IMR-90 (cell line): ENCODE results near the gene CD68. TPM values are rescaled to one million over a fixed set of nuclear protein-coding genes. Genes with fewer than 3 reads are reported as not detected.

Source experiments
- ATAC-seq: fragments of 200-7000 bp; cut with Tn5 transposase; 2 replicates; pipeline ENCODE4 v1.9.1; 2020; ENCODE audit warnings: low read depth, mild to moderate bottlenecking, moderate library complexity
- BruUV-seq: library from RNA; stranded (reverse); fragments of 400-500 nt; replicated peaks from 2 replicates; lab custom pipeline; 2021; lab: Mats Ljungman, UMichigan
- CTCF ChIA-PET: fragments of 300-600 bp; formaldehyde crosslinking; extraction: SDS; loops from one replicate; lab custom pipeline; 2021; ENCODE audit warnings: antibody characterized with exemption; lab: Yijun Ruan, JAX
- POLR2A ChIA-PET: fragments of 300-600 bp; sonication (Branson Sonifier 250); formaldehyde crosslinking; loops from one replicate; lab custom pipeline; 2022; ENCODE audit warnings: antibody characterized with exemption; ENCODE audit not compliant: unreplicated experiment; lab: Charles Lee
- DNase-seq: peaks from one replicate; pipeline ENCODE4 v3.0.0; 2013
- H2AFZ ChIP-seq: replicated peaks from 2 replicates; pipeline ENCODE3; 2013; ENCODE audit warnings: low read length, mild to moderate bottlenecking; ENCODE audit not compliant: poor library complexity
- H2AK5ac ChIP-seq: 2 replicates; pipeline ENCODE4 v1.6.1; 2013; ENCODE audit warnings: low read depth, low read length, inconsistent platforms
- H2AK9ac ChIP-seq: replicated peaks from 2 replicates; pipeline ENCODE3; 2013; ENCODE audit warnings: mild to moderate bottlenecking, low read depth, low read length, moderate library complexity; ENCODE audit not compliant: poor library complexity
- H2BK120ac ChIP-seq: 2 replicates; pipeline ENCODE4 v1.6.1; 2013; ENCODE audit warnings: low read depth, low read length, inconsistent platforms
- H2BK15ac ChIP-seq: 3 replicates; pipeline ENCODE4 v1.6.1; 2013; ENCODE audit warnings: low read depth, low read length, inconsistent platforms
- H2BK20ac ChIP-seq: 2 replicates; pipeline ENCODE4 v1.6.1; 2013; ENCODE audit warnings: low read depth, mild to moderate bottlenecking, inconsistent platforms, low read length, moderate library complexity
- H2BK5ac ChIP-seq: 2 replicates; pipeline ENCODE4 v1.6.1; 2013; ENCODE audit warnings: mild to moderate bottlenecking, low read depth, low read length, inconsistent platforms; ENCODE audit not compliant: poor library complexity, severe bottlenecking
- H3K14ac ChIP-seq: replicated peaks from 2 replicates; pipeline ENCODE4 v1.6.1; 2013; ENCODE audit warnings: low read depth, low read length, inconsistent platforms
- H3K18ac ChIP-seq: 2 replicates; pipeline ENCODE4 v1.6.1; 2013; ENCODE audit warnings: low read depth, low read length, control low read depth
- H3K23ac ChIP-seq: 2 replicates; pipeline ENCODE4 v1.6.1; 2013; ENCODE audit warnings: low read depth, low read length, inconsistent platforms
- H3K27ac ChIP-seq: 2 replicates; pipeline ENCODE4 v1.5.1; 2013; ENCODE audit warnings: mild to moderate bottlenecking, control low read depth, low read length; ENCODE audit not compliant: insufficient read depth
- H3K27me3 ChIP-seq: 2 replicates; pipeline ENCODE4 v1.6.1; 2013; ENCODE audit warnings: low read length; ENCODE audit not compliant: control insufficient read depth, insufficient read depth
- H3K36me3 ChIP-seq: 2 replicates; pipeline ENCODE4 v1.6.1; 2013; ENCODE audit warnings: low read length, mixed read lengths; ENCODE audit not compliant: control insufficient read depth, insufficient read depth
- H3K4ac ChIP-seq: 2 replicates; pipeline ENCODE4 v1.6.1; 2013; ENCODE audit warnings: low read depth, low read length, inconsistent platforms
- H3K4me1 ChIP-seq: 2 replicates; pipeline ENCODE4 v1.6.1; 2013; ENCODE audit warnings: low read length, mixed read lengths; ENCODE audit not compliant: control insufficient read depth, insufficient read depth
- H3K4me2 ChIP-seq: 2 replicates; pipeline ENCODE4 v1.6.1; 2013; ENCODE audit warnings: low read depth, mild to moderate bottlenecking, control low read depth, low read length, moderate library complexity
- H3K4me3 ChIP-seq: 2 replicates; pipeline ENCODE4 v1.5.1; 2013; ENCODE audit warnings: low read depth, mild to moderate bottlenecking, control low read depth, low read length, moderate library complexity; ENCODE audit not compliant: insufficient read depth
- H3K56ac ChIP-seq: 2 replicates; pipeline ENCODE4 v1.6.1; 2013; ENCODE audit warnings: low read length, inconsistent platforms; ENCODE audit not compliant: insufficient read depth; ENCODE audit errors: extremely low read depth
- H3K79me1 ChIP-seq, 2 experiments: 2 replicates each; pipeline ENCODE4 v1.6.1; 2013; ENCODE audit warnings: low read length in 2 of 2, inconsistent platforms in 1 of 2, low read depth in 1 of 2
- H3K9ac ChIP-seq: 2 replicates; pipeline ENCODE4 v1.6.1; 2013; ENCODE audit warnings: low read depth, low read length, control low read depth
- H3K9me1 ChIP-seq: 2 replicates; pipeline ENCODE4 v1.6.1; 2013; ENCODE audit warnings: low read length, inconsistent platforms; ENCODE audit not compliant: insufficient read depth
- H3K9me3 ChIP-seq: 2 replicates; pipeline ENCODE4 v1.6.1; 2013; ENCODE audit warnings: low read length; ENCODE audit not compliant: control insufficient read depth, insufficient read depth
- H4K20me1 ChIP-seq: 2 replicates; pipeline ENCODE4 v1.6.1; 2013; ENCODE audit warnings: low read length, inconsistent platforms; ENCODE audit not compliant: insufficient read depth
- H4K5ac ChIP-seq: 2 replicates; pipeline ENCODE4 v1.6.1; 2013; ENCODE audit warnings: mild to moderate bottlenecking, low read depth, low read length, control low read depth
- H4K8ac ChIP-seq, 2 experiments: 2 replicates each; pipeline ENCODE4 v1.6.1; 2013; ENCODE audit warnings: low read depth in 2 of 2, low read length in 2 of 2, control low read depth in 1 of 2, inconsistent platforms in 1 of 2
- H4K91ac ChIP-seq: 2 replicates; pipeline ENCODE4 v1.6.1; 2013; ENCODE audit warnings: low read depth, low read length, inconsistent platforms; ENCODE audit not compliant: insufficient read depth
- BHLHE40 ChIP-seq: fragments of 150-350 bp; IDR thresholded peaks from 2 replicates; pipeline ENCODE4 v1.6.1; 2016; ENCODE audit warnings: mild to moderate bottlenecking, low read depth, low read length
- CHD1 ChIP-seq: IDR thresholded peaks from 2 replicates; pipeline ENCODE4 v1.6.1; 2012; ENCODE audit warnings: low read depth, low read length, improper control_type of control experiment
- ELK1 ChIP-seq: fragments of 150-350 bp; IDR thresholded peaks from 2 replicates; pipeline ENCODE4 v1.6.1; 2016; ENCODE audit warnings: low read depth, mild to moderate bottlenecking, low read length, moderate library complexity, borderline replicate concordance
- FOS ChIP-seq: fragments of 150-350 bp; IDR thresholded peaks from 2 replicates; pipeline ENCODE4 v1.6.1; 2016; ENCODE audit warnings: low read depth, low read length
- MAFK ChIP-seq: IDR thresholded peaks from 2 replicates; pipeline ENCODE4 v1.6.1; 2012; ENCODE audit warnings: low read depth, low read length, improper control_type of control experiment
- MAZ ChIP-seq: IDR thresholded peaks from 2 replicates; pipeline ENCODE4 v1.6.1; 2012; ENCODE audit warnings: low read depth, mild to moderate bottlenecking, low read length, improper control_type of control experiment, moderate library complexity, borderline replicate concordance
- MXI1 ChIP-seq: IDR thresholded peaks from 2 replicates; pipeline ENCODE4 v1.6.1; 2012; ENCODE audit warnings: low read depth, mild to moderate bottlenecking, low read length, moderate library complexity, borderline replicate concordance
- NFE2L2 ChIP-seq: fragments of 150-350 bp; IDR thresholded peaks from 2 replicates; pipeline ENCODE4 v1.6.1; 2016; ENCODE audit warnings: low read depth, mild to moderate bottlenecking, low read length
- POLR2A ChIP-seq: IDR thresholded peaks from 2 replicates; pipeline ENCODE4 v1.6.1; 2012; ENCODE audit warnings: mild to moderate bottlenecking, low read depth, low read length
- RAD21 ChIP-seq: IDR thresholded peaks from 2 replicates; pipeline ENCODE4 v1.6.1; 2012; ENCODE audit warnings: low read length, improper control_type of control experiment
- RCOR1 ChIP-seq: IDR thresholded peaks from 2 replicates; pipeline ENCODE4 v1.6.1; 2012; ENCODE audit warnings: mild to moderate bottlenecking, low read length, improper control_type of control experiment; ENCODE audit not compliant: insufficient replicate concordance
- RFX5 ChIP-seq: IDR thresholded peaks from 2 replicates; pipeline ENCODE4 v1.8.0; 2012; ENCODE audit warnings: low read depth, mild to moderate bottlenecking, low read length, moderate library complexity
- SMC3 ChIP-seq: fragments of 150-350 bp; IDR thresholded peaks from 2 replicates; pipeline ENCODE4 v1.6.1; 2016; ENCODE audit warnings: low read depth, mild to moderate bottlenecking, antibody characterized with exemption, low read length, moderate library complexity
- USF2 ChIP-seq: fragments of 150-350 bp; IDR thresholded peaks from 2 replicates; pipeline ENCODE4 v1.6.1; 2017; ENCODE audit warnings: mild to moderate bottlenecking, antibody characterized with exemption, low read length, low read depth
- WGBS, 2 experiments: methylation state at CpG; one replicate each; pipeline versions ENCODE4 v1.1.5 to v1.1.7; 2013; ENCODE audit warnings: missing lambda C conversion rate in 2 of 2; ENCODE audit not compliant: insufficient read length in 1 of 2; ENCODE audit errors: extremely low coverage in 2 of 2; 5-methylcytosine and 5-hydroxymethylcytosine counted together
- dilution Hi-C: fragments of 300-500 bp; cut with HindIII; formaldehyde crosslinking; loops from one replicate; pipeline ENCODE4 v1.14.3; 2018; ENCODE audit warnings: low sequenced_read_pairs; ENCODE audit not compliant: unreplicated experiment
- in situ Hi-C: fragments of 300-500 bp; cut with MboI; formaldehyde crosslinking; loops from 3 replicates; pipeline ENCODE4 v1.14.3; 2019; ENCODE audit warnings: low sequenced_read_pairs, inconsistent platforms, mixed read lengths
- intact Hi-C: fragments of 100-400 bp; cut with micrococcal nuclease; formaldehyde crosslinking; loops from 2 replicates; pipeline ENCODE4 v1.10.0; 2022
- polyA plus RNA-seq, 3 experiments: library from polyadenylated mRNA; depleted of rRNA; stranded (reverse); fragments of >200 nt; gene quantifications; 2 replicates each; pipeline ENCODE4 v1.2.3, GENCODE V29; 2012; ENCODE audit warnings: low replicate concordance in 1 of 3
- total RNA-seq: library from RNA; depleted of rRNA; stranded (reverse); fragments of >200 nt; gene quantifications from 2 replicates; pipeline ENCODE4 v1.2.3, GENCODE V29; 2012
- TF ChIP-seq, protein P1 (sequence below): conservative IDR thresholded peaks from 2 replicates; pipeline ENCODE4 v1.5.1; 2012; ENCODE audit warnings: mild to moderate bottlenecking, low read depth, low read length, improper control_type of control experiment

The CD68 gene
- total and polyA plus RNA-seq, 2 of the 4 experiments (the other 2 are of a cell fraction) = 16.0 to 43.1 TPM

- Histone ChIP-seq H4K8ac (no peak within 1 kb of the TSS), H3K9ac (no peak within 1 kb of the TSS), H3K14ac (no peak within 1 kb of the TSS), H2BK120ac (no peak within 1 kb of the TSS), H3K56ac (no peak within 1 kb of the TSS), H2BK20ac (no peak within 1 kb of the TSS), H3K4ac (no peak within 1 kb of the TSS), H4K5ac (no peak within 1 kb of the TSS), H2AK5ac (no peak within 1 kb of the TSS), H3K27me3 (no peaks in the 10 kb centered on the region), H2BK5ac (no peak within 1 kb of the TSS), H3K36me3 (peaks cover 4% of the 10 kb centered on the region), H3K4me2 (no peak within 1 kb of the TSS), H4K20me1 (no peaks in the 10 kb centered on the region), H2AK9ac (peak within 1 kb of the TSS; percentile 76), H3K9me1 (no peaks in the 10 kb centered on the region), H2BK15ac (no peak within 1 kb of the TSS; the same call in 2 of the 3 replicates), H3K4me3 (no peak within 1 kb of the TSS), H3K4me1 (peaks cover 4% of the 10 kb centered on the region; the same call in 1 of the 2 replicates), H3K79me1 (peaks cover 6 to 12% of the 10 kb centered on the region in 2 experiments), H2AFZ (peak within 1 kb of the TSS; percentile 44), H3K18ac (no peak within 1 kb of the TSS), H3K23ac (no peak within 1 kb of the TSS), H3K9me3 (no peaks in the 10 kb centered on the region), H3K27ac (no peak within 1 kb of the TSS), H4K91ac (no peak within 1 kb of the TSS)
- no TSS peak for BruUV-seq
- ChIA-PET POLR2A (interaction anchor here (0.6 kb wide), 2 partner anchors 101 to 242 kb away, joined by 3 read pairs; no protein-coding TSS in a partner anchor), CTCF (interaction anchor here (5.3 kb wide), 1 partner anchor 57 kb away, joined by 27 read pairs; the partner anchor contains the start of genes TP53 and WRAP53)
- 35% methylated on average over 3 of the region's 13 CpGs; no CpG with 5 or more reads in 1 of the 2 experiments for WGBS, 2 experiments
- ATAC-seq (no peak), DNase-seq (no peak)
- intact Hi-C loops = no loop called here
- in situ Hi-C loops = no loop called here
- dilution Hi-C loops = no loop called here
- TF ChIP-seq RFX5 = no peak
- TF ChIP-seq CHD1 = no peak
- TF ChIP-seq NFE2L2 = no peak
- no peak for TF ChIP-seq USF2
- no peak for TF ChIP-seq FOS
- TF ChIP-seq, protein P1, sequence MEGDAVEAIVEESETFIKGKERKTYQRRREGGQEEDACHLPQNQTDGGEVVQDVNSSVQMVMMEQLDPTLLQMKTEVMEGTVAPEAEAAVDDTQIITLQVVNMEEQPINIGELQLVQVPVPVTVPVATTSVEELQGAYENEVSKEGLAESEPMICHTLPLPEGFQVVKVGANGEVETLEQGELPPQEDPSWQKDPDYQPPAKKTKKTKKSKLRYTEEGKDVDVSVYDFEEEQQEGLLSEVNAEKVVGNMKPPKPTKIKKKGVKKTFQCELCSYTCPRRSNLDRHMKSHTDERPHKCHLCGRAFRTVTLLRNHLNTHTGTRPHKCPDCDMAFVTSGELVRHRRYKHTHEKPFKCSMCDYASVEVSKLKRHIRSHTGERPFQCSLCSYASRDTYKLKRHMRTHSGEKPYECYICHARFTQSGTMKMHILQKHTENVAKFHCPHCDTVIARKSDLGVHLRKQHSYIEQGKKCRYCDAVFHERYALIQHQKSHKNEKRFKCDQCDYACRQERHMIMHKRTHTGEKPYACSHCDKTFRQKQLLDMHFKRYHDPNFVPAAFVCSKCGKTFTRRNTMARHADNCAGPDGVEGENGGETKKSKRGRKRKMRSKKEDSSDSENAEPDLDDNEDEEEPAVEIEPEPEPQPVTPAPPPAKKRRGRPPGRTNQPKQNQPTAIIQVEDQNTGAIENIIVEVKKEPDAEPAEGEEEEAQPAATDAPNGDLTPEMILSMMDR = no peak
- no peak for TF ChIP-seq MXI1
- no peak for TF ChIP-seq RCOR1
- no peak for TF ChIP-seq POLR2A
- no peak for TF ChIP-seq MAZ
- no peak for TF ChIP-seq BHLHE40
- TF ChIP-seq ELK1 = no peak
- TF ChIP-seq MAFK = no peak
- TF ChIP-seq RAD21 = no peak
- no peak for TF ChIP-seq SMC3
Observed at GRCh38 chr17:7629939-7630571, 50.6 kb downstream of the CD68 start, which contains the start of gene SHBG. Gene SHBG (plus strand): TSS chr17:7630135. CDS start chr17:7630173, 38 bp downstream.
